Breast epithelium (tissue), 3 donors: Measurements from ENCODE around the gene WBP1L.

Experiments
- POLR2A ChIP-seq: fragments of 450-650 bp; IDR thresholded peaks from one replicate; pipeline ENCODE4 v1.6.1; 2016; ENCODE audit warnings: antibody characterized with exemption, mild to moderate bottlenecking, moderate library complexity
- TF ChIP-seq, protein P1 (sequence below), 3 donors: fragments of 450-650 bp; IDR thresholded peaks; one replicate each; pipeline ENCODE4 v1.5.1; 2016 to 2017; ENCODE audit warnings: antibody characterized with exemption in 3 of 3, mild to moderate bottlenecking in 3 of 3, moderate library complexity in 3 of 3

GRCh38 chr10:102801496-102801895 lies 57.7 kb downstream of the WBP1L start:
- TF ChIP-seq, protein P1, sequence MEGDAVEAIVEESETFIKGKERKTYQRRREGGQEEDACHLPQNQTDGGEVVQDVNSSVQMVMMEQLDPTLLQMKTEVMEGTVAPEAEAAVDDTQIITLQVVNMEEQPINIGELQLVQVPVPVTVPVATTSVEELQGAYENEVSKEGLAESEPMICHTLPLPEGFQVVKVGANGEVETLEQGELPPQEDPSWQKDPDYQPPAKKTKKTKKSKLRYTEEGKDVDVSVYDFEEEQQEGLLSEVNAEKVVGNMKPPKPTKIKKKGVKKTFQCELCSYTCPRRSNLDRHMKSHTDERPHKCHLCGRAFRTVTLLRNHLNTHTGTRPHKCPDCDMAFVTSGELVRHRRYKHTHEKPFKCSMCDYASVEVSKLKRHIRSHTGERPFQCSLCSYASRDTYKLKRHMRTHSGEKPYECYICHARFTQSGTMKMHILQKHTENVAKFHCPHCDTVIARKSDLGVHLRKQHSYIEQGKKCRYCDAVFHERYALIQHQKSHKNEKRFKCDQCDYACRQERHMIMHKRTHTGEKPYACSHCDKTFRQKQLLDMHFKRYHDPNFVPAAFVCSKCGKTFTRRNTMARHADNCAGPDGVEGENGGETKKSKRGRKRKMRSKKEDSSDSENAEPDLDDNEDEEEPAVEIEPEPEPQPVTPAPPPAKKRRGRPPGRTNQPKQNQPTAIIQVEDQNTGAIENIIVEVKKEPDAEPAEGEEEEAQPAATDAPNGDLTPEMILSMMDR (IDR thresholded peaks at IDR 0.05) = no peak
- TF ChIP-seq POLR2A = no peak
